ENCODE results near the gene HYCC1. TPM values are rescaled to one million over a fixed set of nuclear protein-coding genes. Genes with fewer than 3 reads are reported as not detected.

The HYCC1 gene
- polyA plus RNA-seq, 1 donor (not counting 4 experiments of a cell fraction or from before 2014, with no cell fraction given) = 35.8 TPM

DNA sequence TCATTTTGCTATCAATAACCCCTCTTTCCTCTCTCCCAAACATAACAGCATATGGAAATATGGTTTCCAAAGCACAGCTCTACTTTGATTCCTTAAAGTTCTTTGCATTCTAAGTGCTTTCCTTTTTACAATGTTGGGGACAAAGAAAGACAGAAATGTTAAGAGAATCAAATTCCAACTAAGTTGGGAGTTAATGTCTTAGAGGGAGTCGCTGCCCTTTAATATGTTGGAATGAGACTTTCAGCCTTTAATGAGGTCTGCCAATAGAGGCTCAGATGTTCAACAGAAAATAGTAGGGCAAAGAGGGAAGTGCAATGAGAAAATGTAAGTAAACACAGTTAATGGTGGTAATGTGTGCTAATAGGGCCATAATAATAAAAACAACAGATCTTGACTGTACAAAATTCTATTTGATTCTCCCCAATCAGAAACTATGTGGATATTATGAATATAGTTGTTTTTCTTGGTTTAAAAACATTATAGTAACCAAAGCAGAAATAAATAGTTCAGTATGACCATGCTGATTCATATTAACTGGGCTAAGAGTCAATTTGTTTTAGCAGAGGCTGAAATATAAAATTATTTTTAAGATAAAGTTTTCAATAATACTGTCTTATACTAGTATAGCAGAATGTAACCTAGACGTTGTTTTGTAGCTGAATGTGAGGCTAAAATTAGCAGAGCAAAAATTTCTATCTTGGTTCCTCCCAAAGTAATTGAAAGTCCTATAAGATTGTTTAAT is 10.3 kb downstream of the HYCC1 start:
- Histone ChIP-seq H4K20me1 (ENCODE audit: control insufficient read depth, extremely low read depth, insufficient read depth, low read length) (no peaks in the 10 kb centered on the region), H3K9me3 (ENCODE audit: control insufficient read depth, low read depth, low read length) (no peaks in the 10 kb centered on the region), H2AFZ (ENCODE audit: control insufficient read depth, low read length) (no peak overlapping the region), H3K4me3 (ENCODE audit: control insufficient read depth in 2 of 3, extremely low read depth in 1 of 3, insufficient read depth in 2 of 3, low read depth in 1 of 3, low read length in 3 of 3) (no peak overlapping the region), H3K27ac (ENCODE audit: control insufficient read depth, insufficient read depth, low read length) (no peak overlapping the region), H3K27me3 (ENCODE audit: control insufficient read depth, extremely low read depth, insufficient read depth, low read length) (no peaks in the 10 kb centered on the region), H3K9ac (ENCODE audit: control insufficient read depth, extremely low read depth, insufficient read depth, low read length) (no peak overlapping the region), H3K4me1 (ENCODE audit: control insufficient read depth, extremely low read depth, insufficient read depth, low read length) (peaks cover 2% of the 10 kb centered on the region), H3K79me2 (ENCODE audit: control insufficient read depth, insufficient read depth, low read length) (peaks cover 74% of the 10 kb centered on the region), H3K36me3 (ENCODE audit: control insufficient read depth in 2 of 2, extremely low read depth in 1 of 2, insufficient read depth in 2 of 2, low read length in 2 of 2) (no peaks in the 10 kb centered on the region), H3K4me2 (ENCODE audit: control insufficient read depth, extremely low read depth, insufficient read depth, low read depth, low read length) (no peak overlapping the region), H3K9me1 (ENCODE audit: control insufficient read depth, extremely low read depth, insufficient read depth, low read length) (no peaks in the 10 kb centered on the region)
- dilution Hi-C loops (cut with MboI; ENCODE audit: extremely low pct_ligation_motif_present, low sequenced_read_pairs) = no loop called here
- FAIRE-seq = no peak
- no peak for DNase-seq (ENCODE audit: low read depth, low spot score)
- TF ChIP-seq, protein P1, sequence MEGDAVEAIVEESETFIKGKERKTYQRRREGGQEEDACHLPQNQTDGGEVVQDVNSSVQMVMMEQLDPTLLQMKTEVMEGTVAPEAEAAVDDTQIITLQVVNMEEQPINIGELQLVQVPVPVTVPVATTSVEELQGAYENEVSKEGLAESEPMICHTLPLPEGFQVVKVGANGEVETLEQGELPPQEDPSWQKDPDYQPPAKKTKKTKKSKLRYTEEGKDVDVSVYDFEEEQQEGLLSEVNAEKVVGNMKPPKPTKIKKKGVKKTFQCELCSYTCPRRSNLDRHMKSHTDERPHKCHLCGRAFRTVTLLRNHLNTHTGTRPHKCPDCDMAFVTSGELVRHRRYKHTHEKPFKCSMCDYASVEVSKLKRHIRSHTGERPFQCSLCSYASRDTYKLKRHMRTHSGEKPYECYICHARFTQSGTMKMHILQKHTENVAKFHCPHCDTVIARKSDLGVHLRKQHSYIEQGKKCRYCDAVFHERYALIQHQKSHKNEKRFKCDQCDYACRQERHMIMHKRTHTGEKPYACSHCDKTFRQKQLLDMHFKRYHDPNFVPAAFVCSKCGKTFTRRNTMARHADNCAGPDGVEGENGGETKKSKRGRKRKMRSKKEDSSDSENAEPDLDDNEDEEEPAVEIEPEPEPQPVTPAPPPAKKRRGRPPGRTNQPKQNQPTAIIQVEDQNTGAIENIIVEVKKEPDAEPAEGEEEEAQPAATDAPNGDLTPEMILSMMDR (optimal IDR thresholded peaks at IDR 0.05 in 1 of 3, IDR thresholded peaks at IDR 0.05 in 1 of 3, conservative IDR thresholded peaks at IDR 0.05 in 1 of 3; ENCODE audit: extremely low read depth in 1 of 3, insufficient read depth in 2 of 3, low read length in 3 of 3) = no peak
- TF ChIP-seq EZH2 (IDR thresholded peaks at IDR 0.05; ENCODE audit: low read length) = no peak

DNA sequence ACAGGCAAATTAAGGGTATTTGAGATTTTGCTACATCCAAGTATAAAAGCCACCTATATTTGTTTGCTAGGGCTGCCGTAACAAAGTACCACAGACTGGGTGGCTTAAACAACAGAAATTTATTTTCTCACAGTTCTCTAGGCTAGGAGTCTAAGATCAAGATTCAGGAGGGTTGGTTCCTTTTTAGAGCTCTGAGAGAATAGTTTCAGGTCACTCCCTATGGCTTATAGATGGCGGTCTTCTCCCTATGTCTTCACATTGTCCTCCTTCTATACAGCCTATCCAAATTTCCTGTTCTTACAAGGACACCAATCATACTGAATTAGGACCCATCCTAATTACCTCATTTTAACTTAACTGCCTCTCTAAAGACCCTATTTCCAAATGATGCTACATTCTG is 11.2 kb downstream of the HYCC1 start:
- H3K27me3 ChIP-seq (ENCODE audit: control insufficient read depth, extremely low read depth, insufficient read depth, low read length) = no peaks in the 10 kb centered on the region
- no peaks in the 10 kb centered on the region for H3K36me3 ChIP-seq (ENCODE audit: control insufficient read depth in 2 of 2, extremely low read depth in 1 of 2, insufficient read depth in 2 of 2, low read length in 2 of 2)
- H3K4me1 ChIP-seq (ENCODE audit: control insufficient read depth, extremely low read depth, insufficient read depth, low read length) = peaks cover 11% of the 10 kb centered on the region
- dilution Hi-C loops (cut with MboI; ENCODE audit: extremely low pct_ligation_motif_present, low sequenced_read_pairs) = no loop called here
- no peaks in the 10 kb centered on the region for H4K20me1 ChIP-seq (ENCODE audit: control insufficient read depth, extremely low read depth, insufficient read depth, low read length)
- H2AFZ ChIP-seq (ENCODE audit: control insufficient read depth, low read length) = no peak overlapping the region
- H3K27ac ChIP-seq (ENCODE audit: control insufficient read depth, insufficient read depth, low read length) = no peak overlapping the region
- no peaks in the 10 kb centered on the region for H3K9me3 ChIP-seq (ENCODE audit: control insufficient read depth, low read depth, low read length)
- DNase-seq (ENCODE audit: low read depth, low spot score) = no peak
- no peak overlapping the region for H3K4me3 ChIP-seq (ENCODE audit: control insufficient read depth in 2 of 3, extremely low read depth in 1 of 3, insufficient read depth in 2 of 3, low read depth in 1 of 3, low read length in 3 of 3)
- no peak overlapping the region for H3K9ac ChIP-seq (ENCODE audit: control insufficient read depth, extremely low read depth, insufficient read depth, low read length)
- no peaks in the 10 kb centered on the region for H3K9me1 ChIP-seq (ENCODE audit: control insufficient read depth, extremely low read depth, insufficient read depth, low read length)
- peaks cover 69% of the 10 kb centered on the region for H3K79me2 ChIP-seq (ENCODE audit: control insufficient read depth, insufficient read depth, low read length)
- no peak overlapping the region for H3K4me2 ChIP-seq (ENCODE audit: control insufficient read depth, extremely low read depth, insufficient read depth, low read depth, low read length)
- TF ChIP-seq, protein P1 (optimal IDR thresholded peaks at IDR 0.05 in 1 of 3, IDR thresholded peaks at IDR 0.05 in 1 of 3, conservative IDR thresholded peaks at IDR 0.05 in 1 of 3; ENCODE audit: extremely low read depth in 1 of 3, insufficient read depth in 2 of 3, low read length in 3 of 3) = no peak
- no peak for TF ChIP-seq EZH2 (IDR thresholded peaks at IDR 0.05; ENCODE audit: low read length)
- FAIRE-seq = no peak
